ENCODE results near the gene CEP131.

DNA sequence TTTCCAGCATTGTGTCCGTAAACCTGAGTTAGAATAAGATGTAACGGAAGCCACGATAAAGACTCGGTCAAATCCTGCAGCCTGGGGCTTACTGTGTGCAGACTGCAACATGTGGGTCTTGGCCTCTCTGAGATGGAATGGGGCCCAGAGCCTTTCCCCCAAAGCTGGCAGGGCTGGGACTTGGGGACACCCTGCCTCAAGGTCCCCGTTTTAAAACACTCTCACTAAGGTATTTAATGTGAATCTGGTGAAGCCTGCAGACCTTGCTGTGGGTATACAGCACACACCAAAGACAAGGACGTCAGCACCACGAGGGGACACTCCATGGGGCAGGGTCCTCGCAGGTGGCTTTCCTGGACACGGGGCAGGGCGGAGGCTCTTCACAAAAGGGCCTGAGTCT lies 18.4 kb upstream of the CEP131 start:
- TF ChIP-seq POLR2A (IDR thresholded peaks at IDR 0.05) = no peak
- TF ChIP-seq, protein P1, sequence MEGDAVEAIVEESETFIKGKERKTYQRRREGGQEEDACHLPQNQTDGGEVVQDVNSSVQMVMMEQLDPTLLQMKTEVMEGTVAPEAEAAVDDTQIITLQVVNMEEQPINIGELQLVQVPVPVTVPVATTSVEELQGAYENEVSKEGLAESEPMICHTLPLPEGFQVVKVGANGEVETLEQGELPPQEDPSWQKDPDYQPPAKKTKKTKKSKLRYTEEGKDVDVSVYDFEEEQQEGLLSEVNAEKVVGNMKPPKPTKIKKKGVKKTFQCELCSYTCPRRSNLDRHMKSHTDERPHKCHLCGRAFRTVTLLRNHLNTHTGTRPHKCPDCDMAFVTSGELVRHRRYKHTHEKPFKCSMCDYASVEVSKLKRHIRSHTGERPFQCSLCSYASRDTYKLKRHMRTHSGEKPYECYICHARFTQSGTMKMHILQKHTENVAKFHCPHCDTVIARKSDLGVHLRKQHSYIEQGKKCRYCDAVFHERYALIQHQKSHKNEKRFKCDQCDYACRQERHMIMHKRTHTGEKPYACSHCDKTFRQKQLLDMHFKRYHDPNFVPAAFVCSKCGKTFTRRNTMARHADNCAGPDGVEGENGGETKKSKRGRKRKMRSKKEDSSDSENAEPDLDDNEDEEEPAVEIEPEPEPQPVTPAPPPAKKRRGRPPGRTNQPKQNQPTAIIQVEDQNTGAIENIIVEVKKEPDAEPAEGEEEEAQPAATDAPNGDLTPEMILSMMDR (IDR thresholded peaks at IDR 0.05) = no peak
- no peak for TF ChIP-seq POLR2AphosphoS5 (IDR thresholded peaks at IDR 0.05)
